Muscle layer of colon (tissue), 2 donors: ENCODE data around the gene NPAP1.
"Not testable (repeated sequence)": the region's sequence is repeated elsewhere in the genome, so short reads cannot be mapped to it uniquely, and the experiment has no call there.

ENCODE experiments used
- H3K27ac ChIP-seq: one replicate; pipeline ENCODE4 v1.7.0; 2013; ENCODE audit warnings: low read depth, mild to moderate bottlenecking, low read length, moderate library complexity
- H3K27me3 ChIP-seq, 2 donors: one replicate each; pipeline ENCODE4 v1.7.0; 2013; ENCODE audit warnings: low read length in 2 of 2, mild to moderate bottlenecking in 2 of 2; ENCODE audit not compliant: insufficient read depth in 2 of 2, control insufficient read depth in 1 of 2
- H3K36me3 ChIP-seq: one replicate; pipeline ENCODE4 v1.7.0; 2013; ENCODE audit warnings: mild to moderate bottlenecking, low read length; ENCODE audit not compliant: insufficient read depth
- H3K4me1 ChIP-seq: one replicate; pipeline ENCODE4 v1.7.0; 2013; ENCODE audit warnings: mild to moderate bottlenecking, low read length; ENCODE audit not compliant: insufficient read depth
- H3K4me3 ChIP-seq, 2 donors: one replicate each; pipeline ENCODE4 v1.7.0; 2013; ENCODE audit warnings: low read length in 2 of 2, low read depth in 1 of 2, mild to moderate bottlenecking in 1 of 2, moderate library complexity in 1 of 2
- H3K9ac ChIP-seq: one replicate; pipeline ENCODE4 v1.7.0; 2013; ENCODE audit warnings: low read length
- H3K9me3 ChIP-seq: one replicate; pipeline ENCODE4 v1.7.0; 2013; ENCODE audit warnings: mild to moderate bottlenecking, low read length
- donor health status: abdominal sarcoma.
- donor health status: Adenocarcinoma of cecum.

NPAP1 gene

GRCh38 chr15:24675332-24676144 is at the start of gene NPAP1:
TSS of gene NPAP1 (plus strand) at chr15:24675775. CDS start at chr15:24675868, 93 bp downstream.
- H3K27ac ChIP-seq, result no peak within 1 kb of the TSS
- no peaks in the 10 kb centered on the region for H3K9me3 ChIP-seq
- H3K9ac ChIP-seq, result no peak within 1 kb of the TSS
- no peaks in the 10 kb centered on the region for H3K36me3 ChIP-seq
- no peak within 1 kb of the TSS for H3K4me3 ChIP-seq
- H3K27me3 ChIP-seq, result no peaks in the 10 kb centered on the region
- no peaks in the 10 kb centered on the region for H3K4me1 ChIP-seq

- H3K27me3 ChIP-seq, result no peaks in the 10 kb centered on the region
- no peak overlapping the region for H3K27ac ChIP-seq
- no peaks in the 10 kb centered on the region for H3K4me1 ChIP-seq
- no peak overlapping the region for H3K9ac ChIP-seq
- no peaks in the 10 kb centered on the region for H3K36me3 ChIP-seq
- H3K9me3 ChIP-seq, result no peaks in the 10 kb centered on the region
- H3K4me3 ChIP-seq, result no peak overlapping the region
These were observed 48.1 kb upstream of the NPAP1 start for GRCh38 chr15:24627443-24627842.

- H3K9me3 ChIP-seq, result no peaks in the 10 kb centered on the region
- H3K4me1 ChIP-seq, result no peaks in the 10 kb centered on the region
- no peak overlapping the region for H3K4me3 ChIP-seq
- H3K27ac ChIP-seq, result no peak overlapping the region
- no peak overlapping the region for H3K9ac ChIP-seq
- H3K27me3 ChIP-seq, result no peaks in the 10 kb centered on the region
- H3K36me3 ChIP-seq, result no peaks in the 10 kb centered on the region
These were observed 42.5 kb upstream of the NPAP1 start for GRCh38 chr15:24633082-24633481.

GRCh38 chr15:24639412-24639811 is 36.2 kb upstream of the NPAP1 start:
- H3K36me3 ChIP-seq, H3K4me3 ChIP-seq, H3K27me3 ChIP-seq, H3K4me1 ChIP-seq, H3K9ac ChIP-seq, H3K27ac ChIP-seq, H3K9me3 ChIP-seq: not testable (repeated sequence)

- H3K27me3 ChIP-seq, result no peaks in the 10 kb centered on the region
These were observed 29.9 kb upstream of the NPAP1 start for GRCh38 chr15:24645627-24646026.

GRCh38 chr15:24659622-24660021 is 16.0 kb upstream of the NPAP1 start:
- H3K4me3 ChIP-seq, result no peak overlapping the region
- H3K36me3 ChIP-seq, result no peaks in the 10 kb centered on the region
- no peaks in the 10 kb centered on the region for H3K4me1 ChIP-seq
- no peak overlapping the region for H3K27ac ChIP-seq
- H3K9ac ChIP-seq, result no peak overlapping the region
- no peaks in the 10 kb centered on the region for H3K27me3 ChIP-seq
- H3K9me3 ChIP-seq, result no peaks in the 10 kb centered on the region

More at GRCh38 chr15:24645627-24646026, 29.9 kb upstream of the NPAP1 start:
- no peaks in the 10 kb centered on the region for H3K36me3 ChIP-seq
- H3K9ac ChIP-seq, result no peak overlapping the region
- H3K4me1 ChIP-seq, result no peaks in the 10 kb centered on the region
- H3K4me3 ChIP-seq, result no peak overlapping the region
- H3K9me3 ChIP-seq, result no peaks in the 10 kb centered on the region
- no peak overlapping the region for H3K27ac ChIP-seq

- H3K36me3 ChIP-seq, result no peaks in the 10 kb centered on the region
- H3K9me3 ChIP-seq, result no peaks in the 10 kb centered on the region
- no peak overlapping the region for H3K9ac ChIP-seq
- H3K4me3 ChIP-seq, result no peak overlapping the region
- no peak overlapping the region for H3K27ac ChIP-seq
- H3K27me3 ChIP-seq, result no peaks in the 10 kb centered on the region
- H3K4me1 ChIP-seq, result no peaks in the 10 kb centered on the region
These were observed 12.6 kb upstream of the NPAP1 start for GRCh38 chr15:24662991-24663390.

- Histone ChIP-seq H3K4me3 (no peak overlapping the region), H3K9me3 (no peaks in the 10 kb centered on the region), H3K4me1 (no peaks in the 10 kb centered on the region), H3K36me3 (no peaks in the 10 kb centered on the region), H3K27me3 (no peaks in the 10 kb centered on the region), H3K27ac (no peak overlapping the region), H3K9ac (no peak overlapping the region)
These were observed 856 bp downstream of the NPAP1 start for GRCh38 chr15:24676431-24676830.

GRCh38 chr15:24678485-24678884 is 2.9 kb downstream of the NPAP1 start:
- no peak overlapping the region for H3K27ac ChIP-seq
- H3K4me1 ChIP-seq, result no peaks in the 10 kb centered on the region
- no peaks in the 10 kb centered on the region for H3K36me3 ChIP-seq
- no peak overlapping the region for H3K9ac ChIP-seq
- no peaks in the 10 kb centered on the region for H3K27me3 ChIP-seq
- no peaks in the 10 kb centered on the region for H3K9me3 ChIP-seq
- no peak overlapping the region for H3K4me3 ChIP-seq

- Histone ChIP-seq H3K36me3 (no peaks in the 10 kb centered on the region), H3K27me3 (no peaks in the 10 kb centered on the region), H3K9ac (no peak overlapping the region), H3K27ac (no peak overlapping the region), H3K9me3 (no peaks in the 10 kb centered on the region), H3K4me3 (no peak overlapping the region), H3K4me1 (no peaks in the 10 kb centered on the region)
These were observed 6.4 kb downstream of the NPAP1 start for GRCh38 chr15:24682002-24682401.

- H3K4me3 ChIP-seq, H3K27ac ChIP-seq, H3K36me3 ChIP-seq, H3K27me3 ChIP-seq, H3K4me1 ChIP-seq, H3K9me3 ChIP-seq, H3K9ac ChIP-seq: not testable (repeated sequence)
These were observed 7.3 kb downstream of the NPAP1 start for GRCh38 chr15:24682905-24683304.

- no peak overlapping the region for H3K4me3 ChIP-seq
- no peaks in the 10 kb centered on the region for H3K9me3 ChIP-seq
These were observed 8.2 kb downstream of the NPAP1 start for GRCh38 chr15:24683736-24684135.

More at GRCh38 chr15:24683736-24684135, 8.2 kb downstream of the NPAP1 start:
- H3K36me3 ChIP-seq, result no peaks in the 10 kb centered on the region
- no peaks in the 10 kb centered on the region for H3K27me3 ChIP-seq
- H3K4me1 ChIP-seq, result no peaks in the 10 kb centered on the region
- no peak overlapping the region for H3K27ac ChIP-seq
- no peak overlapping the region for H3K9ac ChIP-seq
